GM12873 (cell line): ENCODE data around the gene ACO2.

Experiments used
- TF ChIP-seq, protein P1 (sequence below): IDR thresholded peaks from 2 replicates; pipeline ENCODE4 v1.5.1; 2012; ENCODE audit warnings: low read depth, mild to moderate bottlenecking, moderate library complexity, low read length, control low read depth; ENCODE audit not compliant: insufficient read depth; ENCODE audit errors: missing control alignments

ACO2 gene

DNA sequence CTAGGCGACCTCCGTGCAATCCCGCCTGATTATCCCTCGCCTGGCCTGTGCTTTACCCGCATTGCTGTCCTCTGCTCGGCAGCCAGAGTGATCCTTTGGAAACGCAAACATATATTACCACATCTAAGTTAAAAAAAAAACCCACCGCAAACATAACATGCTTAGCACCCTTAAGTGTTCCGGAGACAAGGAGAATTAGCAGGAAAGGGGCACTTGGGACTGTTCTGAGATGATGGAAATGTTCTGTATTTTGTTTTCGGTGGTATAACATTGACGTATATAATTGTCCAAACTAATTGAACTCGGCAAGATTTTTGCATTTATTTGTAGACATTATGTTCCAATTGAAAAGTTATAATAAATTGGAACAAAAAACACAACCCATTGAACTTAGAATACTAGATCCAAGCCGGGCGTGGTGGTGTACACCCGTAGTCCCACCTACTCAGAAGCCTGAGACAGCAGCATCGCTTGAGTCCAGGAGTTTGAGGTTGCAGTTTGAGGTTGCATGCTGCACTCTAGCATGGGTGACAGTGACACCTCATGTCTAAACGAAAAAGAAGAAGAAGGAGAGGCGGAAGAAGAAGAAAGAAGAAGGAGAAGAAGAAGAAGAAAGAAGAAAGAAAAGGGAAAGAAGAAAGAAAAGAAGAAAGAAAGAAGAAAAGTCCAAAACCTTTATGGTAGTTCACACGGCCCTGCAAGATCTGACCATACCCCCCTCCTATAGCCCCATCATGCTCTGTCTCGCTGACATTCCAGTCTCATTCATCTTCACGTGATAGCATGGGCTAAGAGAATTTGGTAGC, 76.0 kb downstream of the ACO2 start:
- TF ChIP-seq, protein P1, sequence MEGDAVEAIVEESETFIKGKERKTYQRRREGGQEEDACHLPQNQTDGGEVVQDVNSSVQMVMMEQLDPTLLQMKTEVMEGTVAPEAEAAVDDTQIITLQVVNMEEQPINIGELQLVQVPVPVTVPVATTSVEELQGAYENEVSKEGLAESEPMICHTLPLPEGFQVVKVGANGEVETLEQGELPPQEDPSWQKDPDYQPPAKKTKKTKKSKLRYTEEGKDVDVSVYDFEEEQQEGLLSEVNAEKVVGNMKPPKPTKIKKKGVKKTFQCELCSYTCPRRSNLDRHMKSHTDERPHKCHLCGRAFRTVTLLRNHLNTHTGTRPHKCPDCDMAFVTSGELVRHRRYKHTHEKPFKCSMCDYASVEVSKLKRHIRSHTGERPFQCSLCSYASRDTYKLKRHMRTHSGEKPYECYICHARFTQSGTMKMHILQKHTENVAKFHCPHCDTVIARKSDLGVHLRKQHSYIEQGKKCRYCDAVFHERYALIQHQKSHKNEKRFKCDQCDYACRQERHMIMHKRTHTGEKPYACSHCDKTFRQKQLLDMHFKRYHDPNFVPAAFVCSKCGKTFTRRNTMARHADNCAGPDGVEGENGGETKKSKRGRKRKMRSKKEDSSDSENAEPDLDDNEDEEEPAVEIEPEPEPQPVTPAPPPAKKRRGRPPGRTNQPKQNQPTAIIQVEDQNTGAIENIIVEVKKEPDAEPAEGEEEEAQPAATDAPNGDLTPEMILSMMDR = no peak

- TF ChIP-seq, protein P1 = no peak
Observed at GRCh38 chr22:41548830-41549211, 79.9 kb downstream of the ACO2 start.

GRCh38 chr22:41550952-41551491, 82.1 kb downstream of the ACO2 start:
- TF ChIP-seq, protein P1 = no peak

- TF ChIP-seq, protein P1 = no peak
Observed at GRCh38 chr22:41551877-41552582, 83.1 kb downstream of the ACO2 start.

DNA sequence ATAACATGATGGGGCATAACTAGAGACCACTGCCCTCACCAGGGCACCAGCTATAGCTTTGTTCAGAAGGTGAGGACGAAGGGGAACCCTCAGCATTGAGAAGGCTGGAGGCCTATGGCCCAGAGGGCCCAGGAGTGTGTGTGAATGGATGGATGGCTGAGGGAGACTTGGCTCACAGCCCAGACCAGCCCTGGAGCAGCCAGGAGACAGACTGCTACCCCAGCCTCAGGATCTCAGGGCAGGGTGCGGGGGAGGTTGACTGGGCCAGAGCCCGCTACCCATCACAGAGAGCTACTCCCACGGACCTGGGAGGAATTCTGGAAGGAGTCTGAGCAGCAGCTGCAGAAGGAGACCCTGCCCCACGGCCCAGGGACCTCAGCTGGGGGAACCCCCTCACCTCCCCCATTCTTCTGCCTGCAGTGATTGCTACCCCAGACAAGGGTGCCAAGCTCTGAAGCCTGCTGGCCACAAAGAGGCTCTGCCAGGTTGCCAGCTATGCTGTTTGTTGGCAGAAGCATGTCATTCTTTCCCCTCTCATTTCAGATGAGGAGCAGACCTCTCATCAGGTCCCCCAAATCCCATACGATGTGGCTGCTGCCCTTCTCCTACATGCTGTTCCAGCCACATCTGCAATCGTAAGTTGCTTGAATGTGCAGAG, 86.5 kb downstream of the ACO2 start:
- TF ChIP-seq, protein P1 = no peak

GRCh38 chr22:41556561-41556960, 87.6 kb downstream of the ACO2 start:
- TF ChIP-seq, protein P1 = no peak
